Neuronal stem cell (in vitro differentiated cells): Measurements from ENCODE around the gene RNF111.

Source experiments
- DNase-seq: peaks from one replicate; pipeline ENCODE4 v3.0.0-alpha.2; 2013; ENCODE audit warnings: low spot score
- H2AFZ ChIP-seq: one replicate; pipeline ENCODE4 v1.6.1; 2013; ENCODE audit warnings: mild to moderate bottlenecking, low read length, inconsistent platforms
- H2AK5ac ChIP-seq: 2 replicates; pipeline ENCODE4 v1.6.1; 2013; ENCODE audit warnings: low read depth, mild to moderate bottlenecking, inconsistent platforms, low read length, moderate library complexity, mixed read lengths
- H2BK120ac ChIP-seq: 2 replicates; pipeline ENCODE4 v1.6.1; 2013; ENCODE audit warnings: low read depth, mild to moderate bottlenecking, inconsistent platforms, low read length, moderate library complexity, mixed read lengths
- H2BK12ac ChIP-seq: one replicate; pipeline ENCODE4 v1.6.1; 2013; ENCODE audit warnings: low read length, inconsistent platforms
- H2BK15ac ChIP-seq: 2 replicates; pipeline ENCODE4 v1.6.1; 2013; ENCODE audit warnings: mild to moderate bottlenecking, low read length, inconsistent platforms, mixed read lengths
- H2BK5ac ChIP-seq: one replicate; pipeline ENCODE4 v1.6.1; 2013; ENCODE audit warnings: inconsistent platforms, mild to moderate bottlenecking, low read length, moderate library complexity
- H3K14ac ChIP-seq: one replicate; pipeline ENCODE4 v1.6.1; 2013; ENCODE audit warnings: low read length, inconsistent platforms
- H3K18ac ChIP-seq: 2 replicates; pipeline ENCODE4 v1.6.1; 2013; ENCODE audit warnings: low read length, inconsistent platforms
- H3K23ac ChIP-seq: 2 replicates; pipeline ENCODE4 v1.6.1; 2013; ENCODE audit warnings: low read depth, mild to moderate bottlenecking, mixed read lengths, low read length, inconsistent platforms; ENCODE audit not compliant: poor library complexity
- H3K27ac ChIP-seq: replicated peaks from 3 replicates; pipeline ENCODE4 v1.5.1; 2013; ENCODE audit warnings: low read length, inconsistent platforms
- H3K27me3 ChIP-seq, 3 experiments: 2 replicates each; pipeline ENCODE4 v1.6.1; 2013; ENCODE audit warnings: low read length in 3 of 3, mild to moderate bottlenecking in 2 of 3, inconsistent platforms in 1 of 3, low read depth in 1 of 3, mixed read lengths in 1 of 3, moderate library complexity in 1 of 3; ENCODE audit not compliant: control insufficient read depth in 3 of 3, insufficient read depth in 3 of 3
- H3K36me3 ChIP-seq, 2 donors: replicated peaks in 1 of 2; 2 replicates each; pipeline ENCODE4 v1.6.1; 2013; ENCODE audit warnings: low read length in 2 of 2; ENCODE audit not compliant: control insufficient read depth in 2 of 2, insufficient read depth in 2 of 2
- H3K4ac ChIP-seq: 2 replicates; pipeline ENCODE4 v1.6.1; 2013; ENCODE audit warnings: inconsistent platforms, mild to moderate bottlenecking, low read length, moderate library complexity
- H3K4me1 ChIP-seq, 2 donors: 1 replicate in 1 of 2; 2 replicates in 1 of 2; pipeline ENCODE4 v1.6.1; 2013; ENCODE audit warnings: low read length in 2 of 2, low read depth in 1 of 2; ENCODE audit not compliant: control insufficient read depth in 2 of 2, insufficient read depth in 1 of 2
- H3K4me2 ChIP-seq: one replicate; pipeline ENCODE4 v1.6.1; 2013; ENCODE audit warnings: mild to moderate bottlenecking, low read length, inconsistent platforms; ENCODE audit not compliant: insufficient read depth, poor library complexity, severe bottlenecking
- H3K4me3 ChIP-seq, 2 donors: 2 replicates each; pipeline ENCODE4 v1.5.1; 2013; ENCODE audit warnings: low read length in 2 of 2, mild to moderate bottlenecking in 2 of 2, inconsistent platforms in 1 of 2, moderate library complexity in 1 of 2
- H3K79me1 ChIP-seq: one replicate; pipeline ENCODE4 v1.6.1; 2013; ENCODE audit warnings: low read depth, mild to moderate bottlenecking, inconsistent platforms, low read length, moderate library complexity
- H3K9ac ChIP-seq: one replicate; pipeline ENCODE4 v1.6.1; 2013; ENCODE audit warnings: mild to moderate bottlenecking, low read depth, low read length, inconsistent platforms; ENCODE audit not compliant: poor library complexity
- H3K9me3 ChIP-seq, 2 donors: replicated peaks in 1 of 2; 2 replicates each; pipeline versions ENCODE3 to v1.6.1; 2013; ENCODE audit warnings: low read length in 2 of 2, mild to moderate bottlenecking in 2 of 2, inconsistent platforms in 1 of 2, low read depth in 1 of 2, mixed read lengths in 1 of 2, moderate library complexity in 1 of 2; ENCODE audit not compliant: control insufficient read depth in 2 of 2, insufficient read depth in 1 of 2
- H4K8ac ChIP-seq: one replicate; pipeline ENCODE4 v1.6.1; 2013; ENCODE audit warnings: low read depth, mild to moderate bottlenecking, inconsistent platforms, low read length, moderate library complexity
- H4K91ac ChIP-seq: one replicate; pipeline ENCODE4 v1.6.1; 2013; ENCODE audit warnings: low read length, low read depth, mild to moderate bottlenecking, inconsistent platforms; ENCODE audit not compliant: poor library complexity
- WGBS, 2 donors: extraction: QIAGEN DNeasy Blood & Tissue Kit; methylation state at CpG; one replicate each; pipeline ENCODE4 v1.1.7; 2013; ENCODE audit warnings: missing lambda C conversion rate in 2 of 2, mixed read lengths in 1 of 2; ENCODE audit not compliant: insufficient read length in 2 of 2, insufficient replicate concordance in 1 of 2; ENCODE audit errors: extremely low coverage in 2 of 2; 5-methylcytosine and 5-hydroxymethylcytosine counted together

RNF111 gene

DNA sequence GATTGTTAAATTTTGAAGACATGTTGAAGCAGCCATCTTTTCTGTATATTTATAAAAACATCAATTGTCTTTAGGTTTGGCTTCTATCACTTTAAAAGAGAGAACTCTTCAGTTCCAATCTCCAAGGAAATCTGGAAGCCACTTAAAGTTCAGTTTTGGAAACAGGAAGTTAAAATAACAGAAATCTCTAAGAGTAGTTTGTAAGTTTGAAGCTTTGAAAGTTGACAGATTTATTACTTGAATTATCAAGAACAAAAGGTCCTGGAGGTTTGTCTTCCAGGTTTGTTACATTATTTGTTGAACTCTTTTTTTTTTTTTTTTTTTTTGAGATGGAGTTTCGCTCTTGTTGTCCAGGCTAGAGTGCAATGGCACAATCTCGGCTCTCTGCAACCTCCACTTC lies 30.0 kb downstream of the RNF111 start:
- H4K91ac ChIP-seq = no peak overlapping the region
- H2AFZ ChIP-seq = no peak overlapping the region
- no peak overlapping the region for H2BK12ac ChIP-seq
- no peak overlapping the region for H3K9ac ChIP-seq
- no peak overlapping the region for H3K14ac ChIP-seq
- no peak overlapping the region for H2BK120ac ChIP-seq
- no peaks in the 10 kb centered on the region for H3K4me1 ChIP-seq
- H3K23ac ChIP-seq = no peak overlapping the region
- H3K79me1 ChIP-seq = no peaks in the 10 kb centered on the region
- no peaks in the 10 kb centered on the region for H3K27me3 ChIP-seq
- H3K4me2 ChIP-seq = no peak overlapping the region
- no peak overlapping the region for H3K27ac ChIP-seq
- peaks cover 2 to 13% of the 10 kb centered on the region in 2 donors for H3K9me3 ChIP-seq
- WGBS, 2 donors = no CpG with 5 or more reads among the region's 2 CpGs
- no peak overlapping the region for H4K8ac ChIP-seq
- H3K36me3 ChIP-seq = peaks cover 5 to 32% of the 10 kb centered on the region in 2 donors
- no peak overlapping the region for H3K4ac ChIP-seq
- no peak overlapping the region for H3K18ac ChIP-seq
- no peak overlapping the region for H2BK5ac ChIP-seq
- DNase-seq = no peak
- no peak overlapping the region for H2BK15ac ChIP-seq
- H3K4me3 ChIP-seq = no peak overlapping the region
- H2AK5ac ChIP-seq = no peak overlapping the region

DNA sequence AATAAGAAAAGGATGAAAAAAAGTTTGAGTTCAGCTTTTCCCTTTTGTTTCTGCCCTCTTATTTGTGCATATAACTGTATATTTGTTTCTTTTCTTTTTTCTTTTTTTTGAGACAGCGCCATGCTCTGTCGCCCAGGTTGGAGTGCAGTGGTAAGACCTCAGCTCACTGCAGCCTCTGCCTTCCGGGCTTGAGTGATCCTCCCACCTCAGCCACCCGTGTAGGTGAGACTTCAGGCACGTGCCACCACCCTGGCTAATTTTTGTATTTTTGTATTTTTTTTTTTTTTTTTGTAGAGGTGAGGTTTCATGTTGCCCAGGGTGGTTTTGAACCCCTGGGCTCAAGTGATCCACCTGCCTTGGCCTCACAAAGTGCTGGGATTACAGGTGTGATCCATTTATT lies 31.4 kb downstream of the RNF111 start:
- Histone ChIP-seq H3K36me3 (peaks cover 5 to 36% of the 10 kb centered on the region in 2 donors), H3K79me1 (no peaks in the 10 kb centered on the region), H2BK120ac (no peak overlapping the region), H2BK12ac (no peak overlapping the region), H3K23ac (no peak overlapping the region), H3K4me3 (no peak overlapping the region), H3K14ac (no peak overlapping the region), H3K4me2 (no peak overlapping the region), H3K18ac (no peak overlapping the region), H2BK5ac (no peak overlapping the region), H3K9me3 (peaks cover 2 to 13% of the 10 kb centered on the region in 2 donors), H2AK5ac (no peak overlapping the region), H3K9ac (no peak overlapping the region), H3K4ac (no peak overlapping the region), H3K27ac (no peak overlapping the region), H2AFZ (no peak overlapping the region), H2BK15ac (no peak overlapping the region), H4K91ac (no peak overlapping the region), H3K27me3 (no peaks in the 10 kb centered on the region), H3K4me1 (no peaks in the 10 kb centered on the region), H4K8ac (no peak overlapping the region)
- no peak for DNase-seq
- WGBS, 2 donors = no CpG with 5 or more reads among the region's 5 CpGs

- no peak overlapping the region for H2AK5ac ChIP-seq
- no peak overlapping the region for H2BK5ac ChIP-seq
- H4K91ac ChIP-seq = no peak overlapping the region
- H2BK12ac ChIP-seq = no peak overlapping the region
- no peak overlapping the region for H4K8ac ChIP-seq
- H3K4me3 ChIP-seq = no peak overlapping the region
- H3K18ac ChIP-seq = no peak overlapping the region
- H3K9ac ChIP-seq = no peak overlapping the region
- no peaks in the 10 kb centered on the region for H3K79me1 ChIP-seq
- H3K4ac ChIP-seq = no peak overlapping the region
- H3K4me2 ChIP-seq = no peak overlapping the region
- peaks cover 2 to 13% of the 10 kb centered on the region in 2 donors for H3K9me3 ChIP-seq
- H3K4me1 ChIP-seq = no peaks in the 10 kb centered on the region
- no peaks in the 10 kb centered on the region for H3K27me3 ChIP-seq
- H3K23ac ChIP-seq = no peak overlapping the region
- no peak overlapping the region for H3K27ac ChIP-seq
- peaks cover 2 to 44% of the 10 kb centered on the region in 2 donors for H3K36me3 ChIP-seq
- H2BK120ac ChIP-seq = no peak overlapping the region
- no peak overlapping the region for H2AFZ ChIP-seq
- DNase-seq = no peak
- no peak overlapping the region for H3K14ac ChIP-seq
- no peak overlapping the region for H2BK15ac ChIP-seq
These were observed 32.9 kb downstream of the RNF111 start for GRCh38 chr15:59020322-59020721.

DNA sequence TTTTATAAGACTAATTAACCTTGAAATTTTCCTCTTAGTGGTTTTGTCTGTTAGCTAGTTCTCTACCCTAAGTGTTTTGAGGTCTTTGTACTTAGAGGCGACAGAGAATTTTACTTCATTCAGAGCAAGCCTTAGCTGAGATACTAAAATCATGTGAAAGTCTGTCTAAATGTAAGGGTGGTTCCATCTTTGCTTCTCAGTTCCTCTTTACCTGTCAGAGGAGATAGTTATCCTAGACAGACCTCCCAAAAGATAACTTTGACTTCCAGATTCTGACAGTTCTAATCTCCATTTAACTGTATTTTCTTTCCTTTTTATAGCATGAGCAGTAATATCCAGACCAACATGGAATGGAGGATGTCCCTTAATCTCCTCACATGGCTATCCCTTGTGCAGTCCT lies 34.7 kb downstream of the RNF111 start:
- Histone ChIP-seq H3K36me3 (peaks cover 0 to 45% of the 10 kb centered on the region in 2 donors), H4K91ac (no peak overlapping the region), H3K9me3 (peaks cover 0 to 2% of the 10 kb centered on the region in 2 donors), H3K9ac (no peak overlapping the region), H2BK5ac (no peak overlapping the region), H3K79me1 (no peaks in the 10 kb centered on the region), H2BK15ac (no peak overlapping the region), H3K18ac (no peak overlapping the region), H3K27me3 (no peaks in the 10 kb centered on the region), H3K4ac (no peak overlapping the region), H3K23ac (no peak overlapping the region), H3K4me2 (no peak overlapping the region), H3K14ac (no peak overlapping the region), H2BK120ac (no peak overlapping the region), H4K8ac (no peak overlapping the region), H3K27ac (no peak overlapping the region), H2AFZ (no peak overlapping the region), H2AK5ac (no peak overlapping the region), H3K4me1 (no peaks in the 10 kb centered on the region), H3K4me3 (no peak overlapping the region), H2BK12ac (no peak overlapping the region)
- no peak for DNase-seq
- WGBS, 2 donors = no CpG with 5 or more reads among the region's 1 CpG
